Neural progenitor cell (in vitro differentiated cells): ENCODE data around the gene C5AR1. TPM values are rescaled to one million over a fixed set of nuclear protein-coding genes. Genes with fewer than 3 reads are reported as not detected.
A peak's percentile ranks its signal among the peaks of the same experiment; 100 is the strongest.
"Not testable (repeated sequence)": the region's sequence is repeated elsewhere in the genome, so short reads cannot be mapped to it uniquely, and the experiment has no call there.

ENCODE experiments used
- DNase-seq: peaks from one replicate; pipeline ENCODE4 v3.0.0-alpha.2; 2016; ENCODE audit warnings: low spot score
- H2AFZ ChIP-seq: fragments of 200-600 bp; sonication (generic); replicated peaks from 2 replicates; pipeline ENCODE4 v1.6.1; 2016; ENCODE audit warnings: antibody characterized with exemption
- H3F3A ChIP-seq: fragments of 200-600 bp; sonication (generic); 2 replicates; pipeline ENCODE4 v1.6.1; 2016; ENCODE audit warnings: antibody characterized with exemption, low read depth
- H3K27ac ChIP-seq: fragments of 200-600 bp; sonication (generic); 2 replicates; pipeline ENCODE4 v1.5.1; 2016; ENCODE audit warnings: mild to moderate bottlenecking
- H3K27me3 ChIP-seq: fragments of 200-600 bp; sonication (generic); 2 replicates; pipeline ENCODE4 v1.6.1; 2016; ENCODE audit warnings: mild to moderate bottlenecking, moderate library complexity
- H3K36me3 ChIP-seq: fragments of 200-600 bp; sonication (generic); 2 replicates; pipeline ENCODE4 v1.5.1; 2016
- H3K4me1 ChIP-seq: fragments of 200-600 bp; sonication (generic); 2 replicates; pipeline ENCODE4 v1.6.1; 2016; ENCODE audit warnings: mixed run types
- H3K4me2 ChIP-seq: fragments of 200-600 bp; sonication (generic); 2 replicates; pipeline ENCODE4 v1.6.1; 2016
- H3K4me3 ChIP-seq: fragments of 200-600 bp; sonication (generic); 2 replicates; pipeline ENCODE4 v1.5.1; 2016
- H3K79me2 ChIP-seq: fragments of 200-600 bp; sonication (generic); 2 replicates; pipeline ENCODE4 v1.6.1; 2016; ENCODE audit warnings: low read depth
- H3K9ac ChIP-seq: fragments of 200-600 bp; sonication (generic); 2 replicates; pipeline ENCODE4 v1.6.1; 2016
- H3K9me3 ChIP-seq: fragments of 200-600 bp; sonication (generic); 2 replicates; pipeline ENCODE4 v1.5.1; 2016; ENCODE audit warnings: low read depth
- H4K20me1 ChIP-seq: fragments of 200-600 bp; sonication (generic); 2 replicates; pipeline ENCODE4 v1.6.1; 2016; ENCODE audit warnings: low read depth
- H3K27ac Mint-ChIP-seq: 3 replicates; pipeline ENCODE4 v1.8.0; 2021; ENCODE audit warnings: mixed read lengths
- H3K27me3 Mint-ChIP-seq: 2 replicates; pipeline ENCODE4 v1.8.0; 2022; ENCODE audit warnings: low read depth, mild to moderate bottlenecking, inconsistent platforms, moderate library complexity, mixed read lengths; ENCODE audit not compliant: insufficient read depth
- H3K36me3 Mint-ChIP-seq: 3 replicates; pipeline ENCODE4 v1.8.0; 2021; ENCODE audit warnings: mixed read lengths
- H3K4me1 Mint-ChIP-seq: 3 replicates; pipeline ENCODE4 v1.8.0; 2021; ENCODE audit warnings: mixed read lengths
- H3K4me3 Mint-ChIP-seq: 3 replicates; pipeline ENCODE4 v1.8.0; 2021; ENCODE audit warnings: mild to moderate bottlenecking, moderate library complexity, mixed read lengths
- H3K9me3 Mint-ChIP-seq: 3 replicates; pipeline ENCODE4 v1.8.0; 2020; ENCODE audit warnings: mixed read lengths
- CTCF ChIP-seq: fragments of 200-600 bp; sonication (generic); IDR thresholded peaks from 2 replicates; pipeline ENCODE4 v1.5.1; 2017; ENCODE audit warnings: antibody characterized with exemption, mild to moderate bottlenecking
- EZH2 ChIP-seq: fragments of 200-600 bp; sonication (generic); IDR thresholded peaks from 2 replicates; pipeline ENCODE4 v1.6.1; 2017; ENCODE audit warnings: antibody characterized with exemption, mild to moderate bottlenecking, moderate library complexity
- EZH2phosphoT487 ChIP-seq: fragments of 200-600 bp; sonication (generic); IDR thresholded peaks from 2 replicates; pipeline ENCODE4 v1.6.1; 2017; ENCODE audit warnings: antibody characterized with exemption
- total RNA-seq: library from RNA; depleted of rRNA; stranded (reverse); fragments of >200 nt; gene quantifications from 2 replicates; pipeline ENCODE4 v1.2.3, GENCODE V29; 2015; ENCODE audit warnings: low replicate concordance

Gene C5AR1
- total RNA-seq, 1 donor from 2014 or later = 0.06 TPM

GRCh38 chr19:47296036-47296435 is 13.6 kb upstream of the C5AR1 start:
- H3K9me3 ChIP-seq = no peaks in the 10 kb centered on the region
- H3K27ac ChIP-seq = no peak overlapping the region
- H3F3A ChIP-seq = no peaks in the 10 kb centered on the region
- H3K4me3 ChIP-seq = no peak overlapping the region
- no peaks in the 10 kb centered on the region for H3K27me3 ChIP-seq
- TF ChIP-seq EZH2phosphoT487 (no peak), CTCF (peak; percentile 84)
- no peaks in the 10 kb centered on the region for H3K9me3 Mint-ChIP-seq
- DNase-seq = peak; percentile 95
- H3K4me3 Mint-ChIP-seq = no peak overlapping the region
- peaks cover under 1% of the 10 kb centered on the region for H3K4me1 Mint-ChIP-seq
- H3K27ac Mint-ChIP-seq = no peak overlapping the region
- no peaks in the 10 kb centered on the region for H4K20me1 ChIP-seq
- H3K4me1 ChIP-seq = no peaks in the 10 kb centered on the region
- peaks cover 1% of the 10 kb centered on the region for H3K36me3 Mint-ChIP-seq
- no peaks in the 10 kb centered on the region for H3K36me3 ChIP-seq
- no peak overlapping the region for H3K9ac ChIP-seq
- H2AFZ ChIP-seq = no peak overlapping the region
- H3K4me2 ChIP-seq = no peak overlapping the region
- H3K79me2 ChIP-seq = no peaks in the 10 kb centered on the region
- peaks cover 2% of the 10 kb centered on the region for H3K27me3 Mint-ChIP-seq

DNA sequence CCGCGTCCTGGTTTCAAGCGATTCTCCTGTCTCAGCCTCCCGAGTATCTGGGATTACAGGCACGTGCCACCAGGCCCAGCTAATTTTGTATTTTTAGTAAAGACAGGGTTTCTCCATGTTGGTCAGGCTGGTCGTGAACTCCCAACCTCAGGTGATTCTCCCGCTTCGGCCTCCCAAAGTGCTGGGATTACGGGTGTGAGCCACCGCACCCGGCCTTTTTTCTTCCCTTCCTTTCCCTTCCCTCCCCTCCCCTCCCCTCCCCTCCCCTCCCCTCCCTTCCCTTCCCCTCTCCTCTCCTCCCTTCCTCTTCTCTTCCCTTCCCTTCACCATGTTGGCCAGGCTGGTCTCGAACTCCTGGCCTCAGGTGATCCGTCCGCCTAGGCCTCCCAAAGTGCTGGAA is 8.8 kb upstream of the C5AR1 start:
- H3K4me2 ChIP-seq, H3K27me3 ChIP-seq, H3K4me3 ChIP-seq, H3K9me3 ChIP-seq, H3K4me3 Mint-ChIP-seq, H3K79me2 ChIP-seq, H3K27me3 Mint-ChIP-seq, H2AFZ ChIP-seq, H3F3A ChIP-seq, H4K20me1 ChIP-seq, DNase-seq, H3K9me3 Mint-ChIP-seq, H3K27ac Mint-ChIP-seq, H3K9ac ChIP-seq, H3K27ac ChIP-seq, H3K4me1 Mint-ChIP-seq, H3K36me3 Mint-ChIP-seq, H3K4me1 ChIP-seq, H3K36me3 ChIP-seq: not testable (repeated sequence)

DNA sequence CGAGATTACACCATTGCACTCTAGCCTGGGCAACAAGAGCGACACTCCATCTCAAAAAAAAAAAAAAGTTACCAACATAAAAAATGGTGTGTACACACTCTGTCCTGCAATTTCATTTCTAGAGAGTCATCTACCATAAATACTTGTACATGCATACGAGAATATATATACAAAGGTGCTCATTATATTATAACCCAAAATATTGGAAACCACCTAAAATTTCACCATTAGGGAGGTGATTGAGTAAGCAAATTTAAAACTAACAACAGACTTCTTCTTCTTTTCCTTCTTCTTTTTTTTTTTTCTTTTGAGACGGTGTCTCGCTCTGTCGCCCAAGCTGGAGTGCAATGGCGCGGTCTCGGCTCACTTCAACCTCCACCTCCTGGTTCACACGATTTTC is 7.4 kb upstream of the C5AR1 start:
- Mint-ChIP-seq H3K36me3 (peaks cover 3% of the 10 kb centered on the region), H3K4me1 (peaks cover 5% of the 10 kb centered on the region), H3K9me3 (no peaks in the 10 kb centered on the region), H3K4me3 (no peak overlapping the region), H3K27me3 (peaks cover 12% of the 10 kb centered on the region), H3K27ac (no peak overlapping the region)
- Histone ChIP-seq H3K27me3 (peaks cover 6% of the 10 kb centered on the region), H3K9me3 (no peaks in the 10 kb centered on the region), H3F3A (no peaks in the 10 kb centered on the region), H4K20me1 (no peaks in the 10 kb centered on the region), H3K4me2 (no peak overlapping the region), H2AFZ (no peak overlapping the region), H3K4me3 (no peak overlapping the region), H3K4me1 (no peaks in the 10 kb centered on the region), H3K36me3 (no peaks in the 10 kb centered on the region), H3K9ac (no peak overlapping the region), H3K79me2 (no peaks in the 10 kb centered on the region), H3K27ac (no peak overlapping the region)
- TF ChIP-seq EZH2 (no peak), CTCF (no peak), EZH2phosphoT487 (no peak)
- no peak for DNase-seq

DNA sequence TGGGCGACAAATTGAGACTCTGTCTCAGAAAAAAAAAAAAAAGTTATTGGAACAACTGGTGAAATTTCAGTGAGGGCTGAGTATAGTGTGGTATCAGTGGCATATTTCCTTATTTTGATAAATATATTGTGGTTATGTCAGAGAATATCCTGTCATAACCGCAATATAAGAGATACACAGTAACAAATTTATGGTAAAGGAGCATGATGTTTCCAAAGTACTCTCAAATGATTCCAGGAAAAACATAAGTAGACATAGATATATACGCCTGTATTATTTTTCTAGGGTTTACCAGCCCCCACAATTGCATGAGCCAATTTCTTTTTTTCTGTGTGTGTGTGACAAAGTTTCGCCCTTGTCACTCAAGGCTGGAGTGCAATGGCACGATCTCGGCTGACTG is 5.7 kb upstream of the C5AR1 start:
- no peaks in the 10 kb centered on the region for H3K4me1 ChIP-seq
- Mint-ChIP-seq H3K27ac (no peak overlapping the region), H3K9me3 (no peaks in the 10 kb centered on the region), H3K36me3 (peaks cover 3% of the 10 kb centered on the region), H3K27me3 (peaks cover 12% of the 10 kb centered on the region), H3K4me1 (peaks cover 5% of the 10 kb centered on the region), H3K4me3 (no peak overlapping the region)
- DNase-seq = no peak
- no peak overlapping the region for H3K27ac ChIP-seq
- no peaks in the 10 kb centered on the region for H3K9me3 ChIP-seq
- peaks cover 6% of the 10 kb centered on the region for H3K27me3 ChIP-seq
- no peaks in the 10 kb centered on the region for H3K79me2 ChIP-seq
- H3K4me2 ChIP-seq = no peak overlapping the region
- TF ChIP-seq EZH2phosphoT487 (no peak), EZH2 (no peak), CTCF (no peak)
- no peaks in the 10 kb centered on the region for H3F3A ChIP-seq
- H3K36me3 ChIP-seq = no peaks in the 10 kb centered on the region
- no peak overlapping the region for H3K9ac ChIP-seq
- no peak overlapping the region for H2AFZ ChIP-seq
- no peaks in the 10 kb centered on the region for H4K20me1 ChIP-seq
- H3K4me3 ChIP-seq = no peak overlapping the region
